Measurements from ENCODE around the gene BRI3BP.

GRCh38 chr12:125038976-125039625 is 45.7 kb downstream of the BRI3BP start:
- TF ChIP-seq, protein P1, sequence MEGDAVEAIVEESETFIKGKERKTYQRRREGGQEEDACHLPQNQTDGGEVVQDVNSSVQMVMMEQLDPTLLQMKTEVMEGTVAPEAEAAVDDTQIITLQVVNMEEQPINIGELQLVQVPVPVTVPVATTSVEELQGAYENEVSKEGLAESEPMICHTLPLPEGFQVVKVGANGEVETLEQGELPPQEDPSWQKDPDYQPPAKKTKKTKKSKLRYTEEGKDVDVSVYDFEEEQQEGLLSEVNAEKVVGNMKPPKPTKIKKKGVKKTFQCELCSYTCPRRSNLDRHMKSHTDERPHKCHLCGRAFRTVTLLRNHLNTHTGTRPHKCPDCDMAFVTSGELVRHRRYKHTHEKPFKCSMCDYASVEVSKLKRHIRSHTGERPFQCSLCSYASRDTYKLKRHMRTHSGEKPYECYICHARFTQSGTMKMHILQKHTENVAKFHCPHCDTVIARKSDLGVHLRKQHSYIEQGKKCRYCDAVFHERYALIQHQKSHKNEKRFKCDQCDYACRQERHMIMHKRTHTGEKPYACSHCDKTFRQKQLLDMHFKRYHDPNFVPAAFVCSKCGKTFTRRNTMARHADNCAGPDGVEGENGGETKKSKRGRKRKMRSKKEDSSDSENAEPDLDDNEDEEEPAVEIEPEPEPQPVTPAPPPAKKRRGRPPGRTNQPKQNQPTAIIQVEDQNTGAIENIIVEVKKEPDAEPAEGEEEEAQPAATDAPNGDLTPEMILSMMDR (IDR thresholded peaks at IDR 0.05) = no peak
- no peak for TF ChIP-seq EP300 (IDR thresholded peaks at IDR 0.05)

All from ovary (tissue), 3 donors.